GM06990 (cell line): ENCODE data around the gene CRABP2.

ENCODE experiments used
- DNase-seq: peaks from one replicate; pipeline ENCODE4 v3.0.0-alpha.2; 2011; ENCODE audit not compliant: insufficient read length; ENCODE audit errors: extremely low read depth
- H3K27me3 ChIP-seq: replicated peaks from 2 replicates; pipeline ENCODE4 v1.6.0; 2011; ENCODE audit warnings: low read length; ENCODE audit not compliant: control insufficient read depth, insufficient read depth
- H3K36me3 ChIP-seq: 2 replicates; pipeline ENCODE4 v1.5.1; 2011; ENCODE audit warnings: low read length; ENCODE audit not compliant: control insufficient read depth, insufficient read depth
- H3K4me3 ChIP-seq: replicated peaks from 2 replicates; pipeline ENCODE4 v1.5.1; 2011; ENCODE audit warnings: low read depth, mild to moderate bottlenecking, control low read depth, low read length
- TF ChIP-seq, protein P1 (sequence below): IDR thresholded peaks from 2 replicates; pipeline ENCODE4 v1.5.1; 2011; ENCODE audit warnings: low read length, control low read depth, mild to moderate bottlenecking, inconsistent platforms; ENCODE audit not compliant: insufficient read depth, poor library complexity, severe bottlenecking

The CRABP2 gene

DNA sequence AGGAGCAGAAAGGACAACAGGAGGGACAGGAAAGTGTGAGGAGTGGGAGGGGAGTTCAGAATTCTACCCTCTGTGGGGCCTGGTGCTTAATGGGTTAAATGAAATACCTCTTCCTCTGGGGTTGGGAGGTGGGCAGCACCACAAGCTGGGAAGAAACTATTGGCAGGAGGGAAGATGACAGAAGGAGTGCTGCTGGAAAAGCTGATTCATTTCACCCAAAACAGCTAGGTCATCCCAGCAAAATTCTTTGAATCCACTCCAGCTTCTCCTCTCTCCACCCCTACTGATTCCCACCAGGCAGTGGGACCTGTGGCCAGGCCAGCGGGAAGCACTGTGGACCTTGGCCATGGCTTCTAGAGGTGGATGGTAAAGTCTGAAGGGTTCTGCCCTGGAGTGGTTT is 50.7 kb downstream of the CRABP2 start:
- H3K4me3 ChIP-seq = no peak overlapping the region
- 0 out of 2 replicates have a peak, but pooled peaks cover 1% of the 10 kb centered on the region for H3K36me3 ChIP-seq
- no peaks in the 10 kb centered on the region for H3K27me3 ChIP-seq
- no peak for DNase-seq
- TF ChIP-seq, protein P1, sequence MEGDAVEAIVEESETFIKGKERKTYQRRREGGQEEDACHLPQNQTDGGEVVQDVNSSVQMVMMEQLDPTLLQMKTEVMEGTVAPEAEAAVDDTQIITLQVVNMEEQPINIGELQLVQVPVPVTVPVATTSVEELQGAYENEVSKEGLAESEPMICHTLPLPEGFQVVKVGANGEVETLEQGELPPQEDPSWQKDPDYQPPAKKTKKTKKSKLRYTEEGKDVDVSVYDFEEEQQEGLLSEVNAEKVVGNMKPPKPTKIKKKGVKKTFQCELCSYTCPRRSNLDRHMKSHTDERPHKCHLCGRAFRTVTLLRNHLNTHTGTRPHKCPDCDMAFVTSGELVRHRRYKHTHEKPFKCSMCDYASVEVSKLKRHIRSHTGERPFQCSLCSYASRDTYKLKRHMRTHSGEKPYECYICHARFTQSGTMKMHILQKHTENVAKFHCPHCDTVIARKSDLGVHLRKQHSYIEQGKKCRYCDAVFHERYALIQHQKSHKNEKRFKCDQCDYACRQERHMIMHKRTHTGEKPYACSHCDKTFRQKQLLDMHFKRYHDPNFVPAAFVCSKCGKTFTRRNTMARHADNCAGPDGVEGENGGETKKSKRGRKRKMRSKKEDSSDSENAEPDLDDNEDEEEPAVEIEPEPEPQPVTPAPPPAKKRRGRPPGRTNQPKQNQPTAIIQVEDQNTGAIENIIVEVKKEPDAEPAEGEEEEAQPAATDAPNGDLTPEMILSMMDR = no peak

GRCh38 chr1:156652992-156653355 is 52.4 kb downstream of the CRABP2 start:
- TF ChIP-seq, protein P1 = no peak
- H3K36me3 ChIP-seq = 0 out of 2 replicates have a peak, but pooled peaks cover 1% of the 10 kb centered on the region
- H3K27me3 ChIP-seq = no peaks in the 10 kb centered on the region
- no peak for DNase-seq
- H3K4me3 ChIP-seq = no peak overlapping the region

DNA sequence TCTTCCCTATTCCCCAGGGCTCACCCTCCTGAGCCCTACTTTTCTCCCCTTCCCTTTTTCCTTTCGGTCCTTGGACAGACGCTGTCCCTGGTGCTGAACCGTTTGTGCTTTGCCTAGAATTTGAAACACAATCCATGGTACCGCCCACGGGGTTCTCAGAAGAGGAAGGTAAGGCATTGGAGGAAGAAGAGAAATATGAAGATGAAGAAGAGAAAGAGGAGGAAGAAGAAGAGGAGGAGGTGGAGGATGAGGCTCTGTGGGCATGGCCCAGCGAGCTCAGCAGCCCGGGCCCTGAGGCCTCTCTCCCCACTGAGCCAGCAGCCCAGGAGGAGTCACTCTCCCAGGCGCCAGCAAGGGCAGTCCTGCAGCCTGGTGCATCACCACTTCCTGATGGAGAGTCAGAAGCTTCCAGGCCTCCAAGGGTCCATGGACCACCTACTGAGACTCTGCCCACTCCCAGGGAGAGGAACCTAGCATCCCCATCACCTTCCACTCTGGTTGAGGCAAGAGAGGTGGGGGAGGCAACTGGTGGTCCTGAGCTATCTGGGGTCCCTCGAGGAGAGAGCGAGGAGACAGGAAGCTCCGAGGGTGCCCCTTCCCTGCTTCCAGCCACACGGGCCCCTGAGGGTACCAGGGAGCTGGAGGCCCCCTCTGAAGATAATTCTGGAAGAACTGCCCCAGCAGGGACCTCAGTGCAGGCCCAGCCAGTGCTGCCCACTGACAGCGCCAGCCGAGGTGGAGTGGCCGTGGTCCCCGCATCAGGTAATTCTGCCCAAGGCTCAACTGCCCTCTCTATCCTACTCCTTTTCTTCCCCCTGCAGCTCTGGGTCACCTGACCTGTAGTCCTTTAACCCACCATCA is 53.0 kb downstream of the CRABP2 start:
- Histone ChIP-seq H3K27me3 (no peaks in the 10 kb centered on the region), H3K4me3 (no peak overlapping the region), H3K36me3 (peaks cover 1% of the 10 kb centered on the region; the same call in 1 of the 2 replicates)
- no peak for DNase-seq
- TF ChIP-seq, protein P1 = no peak
